Left cardiac atrium (tissue), 4 donors: ENCODE measurements around the gene CYP2E1. TPM values are rescaled to one million over a fixed set of nuclear protein-coding genes. Genes with fewer than 3 reads are reported as not detected.
A peak's percentile ranks its signal among the peaks of the same experiment; 100 is the strongest.
"Not testable (repeated sequence)": the region's sequence is repeated elsewhere in the genome, so short reads cannot be mapped to it uniquely, and the experiment has no call there.

Experiments
- ATAC-seq, 2 donors: fragments of 200-7000 bp; cut with Tn5 transposase; one replicate each; pipeline ENCODE4 v1.9.1; 2020; ENCODE audit warnings: mild to moderate bottlenecking in 2 of 2, moderate library complexity in 2 of 2
- DNase-seq: peaks from one replicate; pipeline ENCODE4 v3.0.0-alpha.2; 2020
- intact Hi-C, 2 donors: fragments of 100-400 bp; cut with DNase I; formaldehyde crosslinking; loops; one replicate each; pipeline versions ENCODE4 v1.14.1 to v1.15.1; 2022 to 2023
- long read RNA-seq: library from polyadenylated mRNA; unstranded; transcript quantifications from one replicate; pipeline ENCODE4 v2.0.0, GENCODE V29; 2021
- total RNA-seq, 2 donors: library from RNA; stranded (reverse); fragmentation: NEBNext Ultra II Directional; extraction: Animal tissue kit (Norgen Biotek cat#: 25700); gene quantifications; one replicate each; pipeline ENCODE4 v1.2.1, GENCODE V29; 2021
- donor health status: DM: no; HTN: yes; CAD: no.
- donor health status: DM: no; HTN: yes; CAD: no; lungs with severe emphysema.
- donor health status: DM: yes; HTN: yes; CAD: no.
- donor health status: Dilated cardiomyopathy.

The CYP2E1 gene
- total RNA-seq, result 1 to 10 TPM; 1.3 TPM
- long read RNA-seq, result 0 reads

GRCh38 chr10:133526957-133527588 is at the start of gene CYP2E1:
Gene CYP2E1 (plus strand): TSS chr10:133527363. CDS start chr10:133527396, 33 bp downstream.
- intact Hi-C loops, result loop anchor here in 1 of 2 donors (10.0 kb wide), 1 partner anchor 192 kb away; the partner anchor contains the start of gene CALY
- no peak for ATAC-seq
- no peak for DNase-seq

- intact Hi-C loops, result no loop called here
- DNase-seq (no peak), ATAC-seq (no peak)
Measured at GRCh38 chr10:133481086-133481643, 46.0 kb upstream of the CYP2E1 start.

GRCh38 chr10:133481657-133482056 is 45.5 kb upstream of the CYP2E1 start:
- intact Hi-C loops, result no loop called here
- no peak for DNase-seq
- ATAC-seq, result no peak

GRCh38 chr10:133484818-133485217 is 42.3 kb upstream of the CYP2E1 start:
- no peak for ATAC-seq
- no peak for DNase-seq
- intact Hi-C loops, result no loop called here

GRCh38 chr10:133487085-133487484 is 40.1 kb upstream of the CYP2E1 start:
- DNase-seq, result no peak
- intact Hi-C loops, result no loop called here
- no peak for ATAC-seq

- DNase-seq (no peak), ATAC-seq (no peak)
- intact Hi-C loops, result no loop called here
Measured at GRCh38 chr10:133488354-133488753, 38.8 kb upstream of the CYP2E1 start.

GRCh38 chr10:133489816-133490588 is 37.2 kb upstream of the CYP2E1 start:
- ATAC-seq (no peak), DNase-seq (no peak)
- intact Hi-C loops, result no loop called here

- ATAC-seq, DNase-seq, intact Hi-C loops: not testable (repeated sequence)
Measured at GRCh38 chr10:133493562-133493961, 33.6 kb upstream of the CYP2E1 start.

GRCh38 chr10:133497363-133497762 is 29.8 kb upstream of the CYP2E1 start:
- ATAC-seq, DNase-seq, intact Hi-C loops: not testable (repeated sequence)

- ATAC-seq, DNase-seq, intact Hi-C loops: not testable (repeated sequence)
Measured at GRCh38 chr10:133499176-133499575, 28.0 kb upstream of the CYP2E1 start.

- intact Hi-C loops, DNase-seq, ATAC-seq: not testable (repeated sequence)
Measured at GRCh38 chr10:133500897-133501296, 26.3 kb upstream of the CYP2E1 start.

- intact Hi-C loops, result no loop called here
- DNase-seq, result no peak
- no peak for ATAC-seq
Measured at GRCh38 chr10:133509700-133510099, 17.5 kb upstream of the CYP2E1 start.

- ATAC-seq (no peak), DNase-seq (no peak)
- intact Hi-C loops, result no loop called here
Measured at GRCh38 chr10:133511408-133511807, 15.8 kb upstream of the CYP2E1 start.

GRCh38 chr10:133511907-133512528 is 15.1 kb upstream of the CYP2E1 start:
- DNase-seq, result no peak
- ATAC-seq, result no peak
- intact Hi-C loops, result no loop called here

GRCh38 chr10:133515471-133515870 is 11.7 kb upstream of the CYP2E1 start:
- ATAC-seq, result no peak
- DNase-seq, result no peak
- intact Hi-C loops, result no loop called here

- ATAC-seq (no peak), DNase-seq (no peak)
- intact Hi-C loops, result no loop called here
Measured at GRCh38 chr10:133516057-133516456, 11.1 kb upstream of the CYP2E1 start.

GRCh38 chr10:133518517-133518916 is 8.6 kb upstream of the CYP2E1 start:
- intact Hi-C loops, ATAC-seq, DNase-seq: not testable (repeated sequence)

- ATAC-seq, result peak; percentile 98 to 99
- intact Hi-C loops, result loop anchor here in 1 of 2 donors (10.0 kb wide), 1 partner anchor 185 kb away; the partner anchor contains the start of gene CALY
- DNase-seq, result peak; percentile 85
Measured at GRCh38 chr10:133520193-133520738, 6.9 kb upstream of the CYP2E1 start.

GRCh38 chr10:133523631-133524203 is 3.4 kb upstream of the CYP2E1 start:
- intact Hi-C loops, result loop anchor here in 1 of 2 donors (10.0 kb wide), 1 partner anchor 189 kb away; the partner anchor contains the start of gene CALY
- DNase-seq (no peak), ATAC-seq (no peak)
